ENCODE data around the gene BOD1L2.

The BOD1L2 gene

DNA sequence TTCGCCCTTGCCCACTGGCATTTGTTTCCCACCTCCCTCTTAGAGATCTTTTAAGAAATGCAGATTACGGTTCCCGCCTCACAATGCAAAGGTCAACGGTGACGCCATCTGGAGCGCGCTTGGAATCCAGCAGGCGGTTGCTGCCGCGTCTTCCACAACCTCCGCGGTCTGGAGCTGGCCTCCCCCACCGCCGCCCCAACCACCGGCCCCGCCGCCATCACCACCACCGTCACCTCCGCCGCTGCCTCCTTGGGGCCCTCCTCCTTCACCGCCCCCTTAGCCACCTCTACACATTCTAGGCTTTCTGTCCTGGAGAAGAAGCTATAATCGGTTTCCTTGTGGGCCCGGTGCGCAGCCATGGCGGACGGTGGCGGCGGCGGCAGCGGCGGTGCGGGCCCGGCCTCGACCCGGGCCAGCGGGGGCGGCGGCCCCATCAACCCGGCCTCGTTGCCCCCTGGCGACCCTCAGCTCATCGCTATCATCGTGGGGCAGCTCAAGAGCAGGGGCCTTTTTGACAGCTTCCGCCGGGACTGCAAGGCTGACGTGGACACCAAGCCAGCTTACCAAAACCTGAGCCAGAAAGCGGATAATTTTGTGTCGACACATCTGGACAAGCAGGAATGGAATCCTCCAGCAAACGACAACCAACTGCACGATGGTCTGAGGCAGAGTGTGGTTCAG, at the start of gene BOD1L2:
Gene BOD1L2 (plus strand): TSS at position 132 of the 681 bp plus-strand sequence. CDS start 226 bp downstream, at position 358.
- H3K27ac ChIP-seq: no peak within 1 kb of the TSS
- TF ChIP-seq ZFX (IDR thresholded peaks at IDR 0.05): no peak
- no peak for TF ChIP-seq CTCF (conservative IDR thresholded peaks at IDR 0.05)

DNA sequence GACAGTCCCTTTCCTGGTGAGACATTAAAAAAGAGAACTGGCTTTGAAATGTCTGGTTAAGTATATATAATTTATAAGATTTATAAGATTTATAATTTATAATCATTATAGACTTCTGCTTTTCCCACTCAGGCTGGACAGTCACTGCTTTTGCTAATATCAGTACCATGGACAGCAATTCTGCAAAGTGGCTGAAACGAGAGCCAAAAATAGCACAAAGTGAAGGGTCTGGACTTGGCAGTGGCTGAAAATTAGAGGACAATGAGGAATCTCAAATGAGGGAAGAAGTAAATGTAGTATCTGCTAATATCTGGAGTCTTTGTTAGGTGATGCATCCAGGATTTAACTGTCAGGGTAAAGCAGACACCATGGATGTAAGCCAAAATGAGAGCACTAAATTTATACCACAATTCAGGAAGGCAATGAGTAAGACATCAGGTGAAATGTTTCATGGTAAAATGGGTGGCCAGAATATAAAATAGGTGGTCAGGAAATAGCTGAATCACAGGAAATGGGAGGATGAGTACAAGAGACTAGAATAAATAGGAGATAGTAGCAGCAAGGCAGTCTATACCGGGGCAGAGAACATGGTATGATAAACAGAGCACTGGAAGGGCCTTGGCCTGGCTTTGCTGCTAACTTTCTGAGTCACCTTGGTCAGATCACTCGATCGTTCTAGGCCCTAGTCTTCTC, 39.6 kb upstream of the BOD1L2 start:
- TF ChIP-seq ZFX (IDR thresholded peaks at IDR 0.05) (no peak), CTCF (conservative IDR thresholded peaks at IDR 0.05) (no peak)
- H3K27ac ChIP-seq: no peak overlapping the region

DNA sequence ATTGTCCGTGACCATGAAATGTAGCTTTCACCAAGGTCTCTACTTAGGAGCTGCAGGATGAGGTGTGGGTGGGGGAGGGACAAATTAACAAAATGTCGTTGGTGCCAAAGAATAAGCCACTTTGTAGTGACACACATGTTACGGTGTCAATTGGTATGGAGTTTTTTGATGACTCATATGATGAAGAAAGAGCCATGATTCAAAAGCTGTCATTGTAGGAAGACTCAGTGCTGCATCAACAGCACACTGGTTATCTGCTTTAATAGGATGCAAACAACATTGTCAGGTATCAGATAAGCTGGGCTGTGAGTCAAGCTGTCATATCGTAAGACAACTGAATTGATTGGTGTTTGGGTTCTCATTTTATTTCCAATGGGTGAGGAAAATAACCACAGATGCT, 36.6 kb upstream of the BOD1L2 start:
- H3K27ac ChIP-seq: no peak overlapping the region
- TF ChIP-seq ZFX (IDR thresholded peaks at IDR 0.05): no peak
- TF ChIP-seq CTCF (conservative IDR thresholded peaks at IDR 0.05): no peak

GRCh38 chr18:57113799-57114420, 33.0 kb upstream of the BOD1L2 start:
- H3K27ac ChIP-seq: no peak overlapping the region
- TF ChIP-seq CTCF (conservative IDR thresholded peaks at IDR 0.05) (no peak), ZFX (IDR thresholded peaks at IDR 0.05) (no peak)

GRCh38 chr18:57116598-57117132, 30.2 kb upstream of the BOD1L2 start:
- no peak overlapping the region for H3K27ac ChIP-seq
- TF ChIP-seq ZFX (IDR thresholded peaks at IDR 0.05) (no peak), CTCF (conservative IDR thresholded peaks at IDR 0.05) (no peak)

DNA sequence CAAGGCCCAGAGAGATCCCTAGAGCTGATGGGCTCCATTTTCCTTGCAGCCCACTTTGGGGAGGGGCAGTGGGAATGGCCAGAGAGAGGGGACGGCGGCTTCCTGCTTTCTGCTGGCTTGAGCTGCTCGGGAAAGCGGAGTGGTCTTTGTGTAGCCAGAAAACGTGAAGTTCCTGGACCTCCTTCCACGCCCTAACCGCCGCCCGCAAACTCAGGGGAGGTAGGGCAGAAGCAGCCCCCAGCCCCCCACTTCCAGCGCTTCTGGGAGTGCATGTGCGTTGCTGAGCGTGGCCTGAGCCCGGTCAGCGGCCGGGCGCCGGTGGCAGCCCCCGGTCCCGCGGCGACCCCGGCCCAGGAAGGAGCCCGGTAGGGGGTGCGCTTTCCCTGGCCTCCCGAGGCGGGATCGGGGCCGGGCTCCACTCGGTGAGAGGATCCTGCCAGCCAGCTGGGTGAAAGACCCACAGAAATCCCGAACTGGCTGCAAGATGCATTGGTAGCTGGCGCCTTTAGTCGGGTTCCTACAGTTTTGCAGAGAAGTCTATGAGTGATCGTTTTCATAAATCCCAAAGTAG, 25.3 kb upstream of the BOD1L2 start:
- TF ChIP-seq ZFX (IDR thresholded peaks at IDR 0.05) (no peak), CTCF (conservative IDR thresholded peaks at IDR 0.05) (no peak)

More for the DNA sequence above, 25.3 kb upstream of the BOD1L2 start:
- H3K27ac ChIP-seq: no peak overlapping the region
